Neural progenitor cell (in vitro differentiated cells): ENCODE data around the gene TMEM119. TPM values are rescaled to one million over a fixed set of nuclear protein-coding genes. Genes with fewer than 3 reads are reported as not detected.

Source experiments
- DNase-seq: peaks from one replicate; pipeline ENCODE4 v3.0.0-alpha.2; 2016; ENCODE audit warnings: low spot score
- H2AFZ ChIP-seq: fragments of 200-600 bp; sonication (generic); replicated peaks from 2 replicates; pipeline ENCODE4 v1.6.1; 2016; ENCODE audit warnings: antibody characterized with exemption
- H3F3A ChIP-seq: fragments of 200-600 bp; sonication (generic); 2 replicates; pipeline ENCODE4 v1.6.1; 2016; ENCODE audit warnings: antibody characterized with exemption, low read depth
- H3K27ac ChIP-seq: fragments of 200-600 bp; sonication (generic); 2 replicates; pipeline ENCODE4 v1.5.1; 2016; ENCODE audit warnings: mild to moderate bottlenecking
- H3K27me3 ChIP-seq: fragments of 200-600 bp; sonication (generic); 2 replicates; pipeline ENCODE4 v1.6.1; 2016; ENCODE audit warnings: mild to moderate bottlenecking, moderate library complexity
- H3K36me3 ChIP-seq: fragments of 200-600 bp; sonication (generic); 2 replicates; pipeline ENCODE4 v1.5.1; 2016
- H3K4me1 ChIP-seq: fragments of 200-600 bp; sonication (generic); 2 replicates; pipeline ENCODE4 v1.6.1; 2016; ENCODE audit warnings: mixed run types
- H3K4me2 ChIP-seq: fragments of 200-600 bp; sonication (generic); 2 replicates; pipeline ENCODE4 v1.6.1; 2016
- H3K4me3 ChIP-seq: fragments of 200-600 bp; sonication (generic); 2 replicates; pipeline ENCODE4 v1.5.1; 2016
- H3K79me2 ChIP-seq: fragments of 200-600 bp; sonication (generic); 2 replicates; pipeline ENCODE4 v1.6.1; 2016; ENCODE audit warnings: low read depth
- H3K9ac ChIP-seq: fragments of 200-600 bp; sonication (generic); 2 replicates; pipeline ENCODE4 v1.6.1; 2016
- H3K9me3 ChIP-seq: fragments of 200-600 bp; sonication (generic); 2 replicates; pipeline ENCODE4 v1.5.1; 2016; ENCODE audit warnings: low read depth
- H4K20me1 ChIP-seq: fragments of 200-600 bp; sonication (generic); 2 replicates; pipeline ENCODE4 v1.6.1; 2016; ENCODE audit warnings: low read depth
- H3K27ac Mint-ChIP-seq: 3 replicates; pipeline ENCODE4 v1.8.0; 2021; ENCODE audit warnings: mixed read lengths
- H3K27me3 Mint-ChIP-seq: 2 replicates; pipeline ENCODE4 v1.8.0; 2022; ENCODE audit warnings: low read depth, mild to moderate bottlenecking, inconsistent platforms, moderate library complexity, mixed read lengths; ENCODE audit not compliant: insufficient read depth
- H3K36me3 Mint-ChIP-seq: 3 replicates; pipeline ENCODE4 v1.8.0; 2021; ENCODE audit warnings: mixed read lengths
- H3K4me1 Mint-ChIP-seq: 3 replicates; pipeline ENCODE4 v1.8.0; 2021; ENCODE audit warnings: mixed read lengths
- H3K4me3 Mint-ChIP-seq: 3 replicates; pipeline ENCODE4 v1.8.0; 2021; ENCODE audit warnings: mild to moderate bottlenecking, moderate library complexity, mixed read lengths
- H3K9me3 Mint-ChIP-seq: 3 replicates; pipeline ENCODE4 v1.8.0; 2020; ENCODE audit warnings: mixed read lengths
- CTCF ChIP-seq: fragments of 200-600 bp; sonication (generic); IDR thresholded peaks from 2 replicates; pipeline ENCODE4 v1.5.1; 2017; ENCODE audit warnings: antibody characterized with exemption, mild to moderate bottlenecking
- EZH2 ChIP-seq: fragments of 200-600 bp; sonication (generic); IDR thresholded peaks from 2 replicates; pipeline ENCODE4 v1.6.1; 2017; ENCODE audit warnings: antibody characterized with exemption, mild to moderate bottlenecking, moderate library complexity
- EZH2phosphoT487 ChIP-seq: fragments of 200-600 bp; sonication (generic); IDR thresholded peaks from 2 replicates; pipeline ENCODE4 v1.6.1; 2017; ENCODE audit warnings: antibody characterized with exemption
- total RNA-seq: library from RNA; depleted of rRNA; stranded (reverse); fragments of >200 nt; gene quantifications from 2 replicates; pipeline ENCODE4 v1.2.3, GENCODE V29; 2015; ENCODE audit warnings: low replicate concordance

The TMEM119 gene
- total RNA-seq, 1 donor from 2014 or later, result 0.97 TPM

DNA sequence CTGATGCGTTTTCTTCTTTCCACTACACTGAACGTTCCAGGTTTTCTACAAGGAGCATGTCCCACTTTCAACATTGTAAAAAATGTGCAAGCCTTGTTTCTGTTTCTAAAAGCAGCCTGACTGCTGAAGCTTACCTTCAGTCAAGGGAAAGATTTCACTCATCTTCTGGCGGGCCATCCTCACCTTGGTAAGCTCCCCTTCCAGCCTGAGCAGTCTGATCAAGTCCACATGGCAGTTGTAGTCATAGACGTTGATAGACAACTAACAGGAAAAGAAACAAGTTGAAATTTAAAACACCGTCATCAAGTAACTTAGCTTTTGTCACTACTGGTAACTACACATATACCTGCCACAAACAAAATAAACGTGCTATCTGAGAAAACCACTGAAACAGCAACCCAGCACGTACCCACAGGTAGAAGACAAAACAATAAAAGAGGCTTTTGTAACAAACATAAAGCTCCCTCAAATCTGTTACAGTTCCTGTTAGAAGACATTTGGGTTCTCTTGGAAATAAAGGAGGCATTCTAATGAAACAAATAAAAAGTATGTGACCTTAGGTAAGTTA lies 48.8 kb downstream of the TMEM119 start:
- no peaks in the 10 kb centered on the region for H3K27me3 ChIP-seq
- H4K20me1 ChIP-seq, result peaks cover 51% of the 10 kb centered on the region
- H3K36me3 Mint-ChIP-seq, result peaks cover 17% of the 10 kb centered on the region
- H3K36me3 ChIP-seq, result peaks cover 15% of the 10 kb centered on the region
- TF ChIP-seq EZH2 (no peak), EZH2phosphoT487 (no peak)
- no peak overlapping the region for H3K4me3 ChIP-seq
- peaks cover 3% of the 10 kb centered on the region for H3K4me1 Mint-ChIP-seq
- no peak overlapping the region for H3K27ac ChIP-seq
- no peaks in the 10 kb centered on the region for H3K9me3 ChIP-seq
- H3K4me2 ChIP-seq, result no peak overlapping the region
- no peak overlapping the region for H3K27ac Mint-ChIP-seq
- peaks cover 4% of the 10 kb centered on the region for H3K4me1 ChIP-seq
- no peaks in the 10 kb centered on the region for H3K27me3 Mint-ChIP-seq
- H3K79me2 ChIP-seq, result peaks cover 78% of the 10 kb centered on the region
- H3K9ac ChIP-seq, result no peak overlapping the region
- no peak overlapping the region for H3K4me3 Mint-ChIP-seq
- H2AFZ ChIP-seq, result no peak overlapping the region
- peaks cover 2% of the 10 kb centered on the region for H3F3A ChIP-seq
- no peak for DNase-seq
- no peaks in the 10 kb centered on the region for H3K9me3 Mint-ChIP-seq

DNA sequence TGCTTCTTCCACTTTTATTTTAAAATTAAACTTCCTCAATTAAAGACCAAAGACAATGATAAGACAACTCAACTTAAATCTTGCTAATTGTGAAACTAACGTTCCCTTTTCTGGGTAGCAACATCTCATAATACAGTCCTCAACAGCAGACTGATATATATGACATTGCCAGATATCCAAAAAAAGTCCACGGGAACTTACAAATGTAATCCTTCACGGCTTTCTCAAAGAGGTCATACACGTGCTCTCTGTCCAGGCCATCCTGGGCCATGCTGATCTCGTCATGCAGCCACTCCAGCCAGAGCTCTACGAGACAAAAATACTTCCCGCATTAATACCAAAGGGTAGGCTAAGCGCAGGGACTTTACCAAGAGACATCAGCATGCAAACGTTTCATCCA lies 50.2 kb downstream of the TMEM119 start:
- Histone ChIP-seq H2AFZ (no peak overlapping the region), H3K9me3 (no peaks in the 10 kb centered on the region), H3K27ac (no peak overlapping the region), H3K36me3 (peaks cover 15% of the 10 kb centered on the region), H3K4me1 (no peaks in the 10 kb centered on the region), H3K9ac (no peak overlapping the region), H4K20me1 (peaks cover 45% of the 10 kb centered on the region), H3K4me2 (no peak overlapping the region), H3F3A (no peaks in the 10 kb centered on the region), H3K27me3 (no peaks in the 10 kb centered on the region), H3K79me2 (peaks cover 78% of the 10 kb centered on the region), H3K4me3 (no peak overlapping the region)
- H3K27ac Mint-ChIP-seq, result no peak overlapping the region
- H3K36me3 Mint-ChIP-seq, result peaks cover 29% of the 10 kb centered on the region
- H3K4me3 Mint-ChIP-seq, result no peak overlapping the region
- DNase-seq, result no peak
- H3K9me3 Mint-ChIP-seq, result no peaks in the 10 kb centered on the region
- TF ChIP-seq EZH2phosphoT487, result no peak
- TF ChIP-seq EZH2, result no peak
- TF ChIP-seq CTCF, result no peak
- H3K27me3 Mint-ChIP-seq, result no peaks in the 10 kb centered on the region
- H3K4me1 Mint-ChIP-seq, result peaks cover under 1% of the 10 kb centered on the region

- H3K27me3 Mint-ChIP-seq, result no peaks in the 10 kb centered on the region
- peaks cover 29% of the 10 kb centered on the region for H3K36me3 Mint-ChIP-seq
- Histone ChIP-seq H3K9me3 (no peaks in the 10 kb centered on the region), H3F3A (no peaks in the 10 kb centered on the region), H3K27me3 (no peaks in the 10 kb centered on the region), H3K79me2 (peaks cover 75% of the 10 kb centered on the region), H2AFZ (no peak overlapping the region), H3K27ac (no peak overlapping the region), H3K4me3 (no peak overlapping the region), H3K4me1 (no peaks in the 10 kb centered on the region), H3K4me2 (no peak overlapping the region), H3K9ac (no peak overlapping the region), H3K36me3 (peaks cover 15% of the 10 kb centered on the region), H4K20me1 (peaks cover 41% of the 10 kb centered on the region)
- TF ChIP-seq EZH2 (no peak), CTCF (no peak), EZH2phosphoT487 (no peak)
- no peaks in the 10 kb centered on the region for H3K9me3 Mint-ChIP-seq
- no peak overlapping the region for H3K27ac Mint-ChIP-seq
- H3K4me1 Mint-ChIP-seq, result no peaks in the 10 kb centered on the region
- no peak for DNase-seq
- H3K4me3 Mint-ChIP-seq, result no peak overlapping the region
Observed at GRCh38 chr12:108543652-108544051, 54.2 kb downstream of the TMEM119 start.

GRCh38 chr12:108542320-108542719 lies 55.6 kb downstream of the TMEM119 start:
- H3K4me1 Mint-ChIP-seq, result no peaks in the 10 kb centered on the region
- H3K27ac Mint-ChIP-seq, result no peak overlapping the region
- Histone ChIP-seq H3K27me3 (no peaks in the 10 kb centered on the region), H3K9ac (no peak overlapping the region), H3K4me2 (no peak overlapping the region), H2AFZ (no peak overlapping the region), H4K20me1 (peaks cover 41% of the 10 kb centered on the region), H3K27ac (no peak overlapping the region), H3K36me3 (peaks cover 4% of the 10 kb centered on the region), H3K4me3 (no peak overlapping the region), H3F3A (no peaks in the 10 kb centered on the region), H3K79me2 (peaks cover 71% of the 10 kb centered on the region), H3K4me1 (no peaks in the 10 kb centered on the region), H3K9me3 (no peaks in the 10 kb centered on the region)
- TF ChIP-seq EZH2 (no peak), EZH2phosphoT487 (no peak), CTCF (no peak)
- no peaks in the 10 kb centered on the region for H3K27me3 Mint-ChIP-seq
- no peak overlapping the region for H3K4me3 Mint-ChIP-seq
- no peaks in the 10 kb centered on the region for H3K9me3 Mint-ChIP-seq
- peaks cover 31% of the 10 kb centered on the region for H3K36me3 Mint-ChIP-seq
- DNase-seq, result no peak
